Activated naive CD4-positive, alpha-beta T cell treated with anti-CD3 and anti-CD28 coated beads, Interleukin-2, amount 10 ng/mL, durations not matched to agents 7 days and 5 days (primary cell): Measurements from ENCODE around the gene TTF1.

Experiments
- CTCF ChIA-PET: fragments of 350-600 bp; sonication (Branson Sonifier 250); formaldehyde crosslinking; loops from one replicate; lab custom pipeline; 2021; ENCODE audit warnings: antibody characterized with exemption; lab: Charles Lee
- DNase-seq: peaks from one replicate; pipeline ENCODE4 v3.0.0-alpha.2; 2020
- H3K27ac Mint-ChIP-seq: one replicate; pipeline ENCODE4 v1.8.0; 2021; ENCODE audit warnings: mild to moderate bottlenecking, moderate library complexity, mixed read lengths
- H3K27me3 Mint-ChIP-seq: one replicate; pipeline ENCODE4 v1.8.0; 2021; ENCODE audit warnings: mild to moderate bottlenecking, mixed read lengths
- H3K36me3 Mint-ChIP-seq: one replicate; pipeline ENCODE4 v1.8.0; 2021; ENCODE audit warnings: mixed read lengths
- H3K4me1 Mint-ChIP-seq: one replicate; pipeline ENCODE4 v1.8.0; 2021; ENCODE audit warnings: mixed read lengths
- H3K4me3 Mint-ChIP-seq: one replicate; pipeline ENCODE4 v1.8.0; 2021; ENCODE audit warnings: mild to moderate bottlenecking, moderate library complexity, mixed read lengths
- H3K9me3 Mint-ChIP-seq: one replicate; pipeline ENCODE4 v1.8.0; 2021; ENCODE audit warnings: mixed read lengths

TTF1 gene

GRCh38 chr9:132406554-132407122 is at the start of gene TTF1:
Gene TTF1, minus strand, starts transcription at chr9:132406840. Its CDS starts 4,019 bp downstream, at chr9:132402821.
- H3K4me3 Mint-ChIP-seq: peak within 1 kb of the TSS; percentile 90
- no peaks in the 10 kb centered on the region for H3K9me3 Mint-ChIP-seq
- H3K27ac Mint-ChIP-seq: peak within 1 kb of the TSS; percentile 92
- CTCF ChIA-PET: no interaction called here
- peak; percentile 97 for DNase-seq
- peaks cover 63% of the 10 kb centered on the region for H3K4me1 Mint-ChIP-seq
- peaks cover 44% of the 10 kb centered on the region for H3K27me3 Mint-ChIP-seq
- H3K36me3 Mint-ChIP-seq: peaks cover 28% of the 10 kb centered on the region

GRCh38 chr9:132456241-132456640 is 49.6 kb upstream of the TTF1 start:
- Mint-ChIP-seq H3K9me3 (no peaks in the 10 kb centered on the region), H3K4me1 (no peaks in the 10 kb centered on the region), H3K4me3 (no peak overlapping the region), H3K36me3 (no peaks in the 10 kb centered on the region), H3K27me3 (peaks cover 26% of the 10 kb centered on the region), H3K27ac (peak overlapping the region; percentile 42)
- no peak for DNase-seq
- CTCF ChIA-PET: interaction anchor here (0.7 kb wide), 1 partner anchor 197 kb away, joined by 4 read pairs; no protein-coding TSS in a partner anchor

- Mint-ChIP-seq H3K4me1 (no peaks in the 10 kb centered on the region), H3K27me3 (peaks cover 44% of the 10 kb centered on the region), H3K9me3 (no peaks in the 10 kb centered on the region), H3K4me3 (no peak overlapping the region), H3K36me3 (no peaks in the 10 kb centered on the region), H3K27ac (no peak overlapping the region)
- CTCF ChIA-PET: no interaction called here
- no peak for DNase-seq
Observed at GRCh38 chr9:132451276-132451675, 44.6 kb upstream of the TTF1 start.

GRCh38 chr9:132447902-132448301 is 41.3 kb upstream of the TTF1 start:
- CTCF ChIA-PET: interaction anchor here (1.1 kb wide), 1 partner anchor 36 kb away, joined by 3 read pairs; no protein-coding TSS in a partner anchor
- no peaks in the 10 kb centered on the region for H3K9me3 Mint-ChIP-seq
- no peaks in the 10 kb centered on the region for H3K36me3 Mint-ChIP-seq
- H3K27ac Mint-ChIP-seq: no peak overlapping the region
- H3K4me1 Mint-ChIP-seq: no peaks in the 10 kb centered on the region
- no peak overlapping the region for H3K4me3 Mint-ChIP-seq
- DNase-seq: no peak
- H3K27me3 Mint-ChIP-seq: peaks cover 56% of the 10 kb centered on the region

GRCh38 chr9:132447346-132447745 is 40.7 kb upstream of the TTF1 start:
- Mint-ChIP-seq H3K4me3 (no peak overlapping the region), H3K9me3 (no peaks in the 10 kb centered on the region), H3K4me1 (no peaks in the 10 kb centered on the region), H3K27me3 (peaks cover 52% of the 10 kb centered on the region), H3K27ac (no peak overlapping the region), H3K36me3 (no peaks in the 10 kb centered on the region)
- DNase-seq: no peak
- CTCF ChIA-PET: interaction anchor here (1.1 kb wide), 1 partner anchor 36 kb away, joined by 3 read pairs; no protein-coding TSS in a partner anchor

- H3K36me3 Mint-ChIP-seq: no peaks in the 10 kb centered on the region
- CTCF ChIA-PET: interaction anchor here (1.1 kb wide), 1 partner anchor 35 kb away, joined by 3 read pairs; no protein-coding TSS in a partner anchor
- H3K4me3 Mint-ChIP-seq: no peak overlapping the region
- H3K27ac Mint-ChIP-seq: no peak overlapping the region
- DNase-seq: no peak
- peaks cover 52% of the 10 kb centered on the region for H3K27me3 Mint-ChIP-seq
- H3K4me1 Mint-ChIP-seq: no peaks in the 10 kb centered on the region
- H3K9me3 Mint-ChIP-seq: no peaks in the 10 kb centered on the region
Observed at GRCh38 chr9:132446887-132447286, 40.2 kb upstream of the TTF1 start.

- H3K27me3 Mint-ChIP-seq: peaks cover 50% of the 10 kb centered on the region
- no peak for DNase-seq
- no peak overlapping the region for H3K27ac Mint-ChIP-seq
- CTCF ChIA-PET: no interaction called here
- no peaks in the 10 kb centered on the region for H3K9me3 Mint-ChIP-seq
- H3K4me1 Mint-ChIP-seq: no peaks in the 10 kb centered on the region
- H3K4me3 Mint-ChIP-seq: no peak overlapping the region
- no peaks in the 10 kb centered on the region for H3K36me3 Mint-ChIP-seq
Observed at GRCh38 chr9:132443951-132444607, 37.4 kb upstream of the TTF1 start.

- Mint-ChIP-seq H3K27me3 (peaks cover 42% of the 10 kb centered on the region), H3K4me1 (no peaks in the 10 kb centered on the region), H3K9me3 (no peaks in the 10 kb centered on the region), H3K4me3 (no peak overlapping the region), H3K27ac (no peak overlapping the region), H3K36me3 (no peaks in the 10 kb centered on the region)
- no peak for DNase-seq
- CTCF ChIA-PET: no interaction called here
Observed at GRCh38 chr9:132441404-132441803, 34.8 kb upstream of the TTF1 start.

- Mint-ChIP-seq H3K4me1 (no peaks in the 10 kb centered on the region), H3K27me3 (peaks cover 41% of the 10 kb centered on the region), H3K4me3 (no peak overlapping the region), H3K27ac (no peak overlapping the region), H3K9me3 (no peaks in the 10 kb centered on the region), H3K36me3 (no peaks in the 10 kb centered on the region)
- DNase-seq: no peak
- CTCF ChIA-PET: no interaction called here
Observed at GRCh38 chr9:132440735-132441134, 34.1 kb upstream of the TTF1 start.

GRCh38 chr9:132439153-132439552 is 32.5 kb upstream of the TTF1 start:
- Mint-ChIP-seq H3K9me3 (no peaks in the 10 kb centered on the region), H3K27me3 (peaks cover 46% of the 10 kb centered on the region), H3K36me3 (no peaks in the 10 kb centered on the region), H3K27ac (no peak overlapping the region), H3K4me1 (no peaks in the 10 kb centered on the region), H3K4me3 (no peak overlapping the region)
- DNase-seq: no peak
- CTCF ChIA-PET: no interaction called here

GRCh38 chr9:132434881-132435280 is 28.2 kb upstream of the TTF1 start:
- Mint-ChIP-seq H3K27ac (no peak overlapping the region), H3K4me3 (no peak overlapping the region), H3K27me3 (peaks cover 53% of the 10 kb centered on the region), H3K4me1 (no peaks in the 10 kb centered on the region), H3K36me3 (no peaks in the 10 kb centered on the region), H3K9me3 (no peaks in the 10 kb centered on the region)
- CTCF ChIA-PET: no interaction called here
- DNase-seq: no peak

GRCh38 chr9:132430998-132431397 is 24.4 kb upstream of the TTF1 start:
- Mint-ChIP-seq H3K4me3 (no peak overlapping the region), H3K27ac (no peak overlapping the region), H3K4me1 (no peaks in the 10 kb centered on the region), H3K27me3 (peaks cover 70% of the 10 kb centered on the region), H3K36me3 (no peaks in the 10 kb centered on the region), H3K9me3 (no peaks in the 10 kb centered on the region)
- CTCF ChIA-PET: no interaction called here
- DNase-seq: no peak

- no peaks in the 10 kb centered on the region for H3K36me3 Mint-ChIP-seq
Observed at GRCh38 chr9:132426639-132427414, 20.2 kb upstream of the TTF1 start.

GRCh38 chr9:132425675-132426062 is 19.0 kb upstream of the TTF1 start:
- H3K9me3 Mint-ChIP-seq: no peaks in the 10 kb centered on the region

More at GRCh38 chr9:132426639-132427414, 20.2 kb upstream of the TTF1 start:
- H3K9me3 Mint-ChIP-seq: no peaks in the 10 kb centered on the region
- H3K4me1 Mint-ChIP-seq: no peaks in the 10 kb centered on the region
- DNase-seq: no peak
- no peak overlapping the region for H3K4me3 Mint-ChIP-seq
- CTCF ChIA-PET: no interaction called here
- no peak overlapping the region for H3K27ac Mint-ChIP-seq
- H3K27me3 Mint-ChIP-seq: peaks cover 82% of the 10 kb centered on the region

More at GRCh38 chr9:132425675-132426062, 19.0 kb upstream of the TTF1 start:
- H3K4me3 Mint-ChIP-seq: no peak overlapping the region
- CTCF ChIA-PET: no interaction called here
- H3K27ac Mint-ChIP-seq: no peak overlapping the region
- no peaks in the 10 kb centered on the region for H3K4me1 Mint-ChIP-seq
- no peak for DNase-seq
- H3K36me3 Mint-ChIP-seq: no peaks in the 10 kb centered on the region
- peaks cover 77% of the 10 kb centered on the region for H3K27me3 Mint-ChIP-seq
